GM23338 (cell line): ENCODE results near the gene CFAP77. TPM values are rescaled to one million over a fixed set of nuclear protein-coding genes. Genes with fewer than 3 reads are reported as not detected.

Source experiments
- ATAC-seq: fragments of 200-7000 bp; cut with Tn5 transposase; 3 replicates; pipeline ENCODE4 v1.9.1; 2020
- DNase-seq: peaks from one replicate; pipeline ENCODE4 v3.0.0-alpha.2; 2015; ENCODE audit warnings: low spot score
- H2AFZ ChIP-seq: fragments of 200-600 bp; sonication (generic); 2 replicates; pipeline ENCODE4 v1.8.0; 2016; ENCODE audit warnings: antibody characterized with exemption, mild to moderate bottlenecking, moderate library complexity
- H3F3A ChIP-seq: fragments of 200-600 bp; sonication (generic); replicated peaks from 2 replicates; pipeline ENCODE4 v1.8.0; 2017; ENCODE audit warnings: antibody characterized with exemption, mixed run types, low read depth
- H3K27ac ChIP-seq: fragments of 200-600 bp; sonication (generic); 2 replicates; pipeline ENCODE4 v1.6.1; 2016; ENCODE audit warnings: low read depth
- H3K27me3 ChIP-seq: fragments of 200-600 bp; sonication (generic); 2 replicates; pipeline ENCODE4 v1.8.0; 2016; ENCODE audit warnings: mild to moderate bottlenecking, mixed run types, moderate library complexity; ENCODE audit not compliant: insufficient read depth
- H3K36me3 ChIP-seq: fragments of 200-600 bp; sonication (generic); 2 replicates; pipeline ENCODE4 v1.8.0; 2016; ENCODE audit warnings: mild to moderate bottlenecking; ENCODE audit not compliant: insufficient read depth
- H3K4me1 ChIP-seq: fragments of 200-600 bp; sonication (generic); 2 replicates; pipeline ENCODE4 v1.8.0; 2016; ENCODE audit warnings: mild to moderate bottlenecking, moderate library complexity; ENCODE audit not compliant: insufficient read depth
- H3K4me2 ChIP-seq: fragments of 200-600 bp; sonication (generic); 2 replicates; pipeline ENCODE4 v1.7.1; 2017; ENCODE audit warnings: mixed run types
- H3K4me3 ChIP-seq: fragments of 200-600 bp; sonication (generic); 2 replicates; pipeline ENCODE4 v1.6.1; 2016; ENCODE audit warnings: mixed run types
- H3K79me2 ChIP-seq: fragments of 200-600 bp; sonication (generic); replicated peaks from 2 replicates; pipeline ENCODE4 v1.8.0; 2017; ENCODE audit warnings: mild to moderate bottlenecking; ENCODE audit not compliant: insufficient read depth
- H3K9me2 ChIP-seq: fragments of 200-600 bp; sonication (generic); 2 replicates; pipeline ENCODE4 v1.8.0; 2017; ENCODE audit not compliant: insufficient read depth
- H4K20me1 ChIP-seq: fragments of 200-600 bp; sonication (generic); replicated peaks from 2 replicates; pipeline ENCODE4 v1.8.0; 2017; ENCODE audit warnings: mild to moderate bottlenecking; ENCODE audit not compliant: insufficient read depth
- H3K27ac Mint-ChIP-seq: 2 replicates; pipeline ENCODE4 v1.8.0; 2020; ENCODE audit warnings: inconsistent platforms, mild to moderate bottlenecking, moderate library complexity, mixed read lengths
- H3K27me3 Mint-ChIP-seq: 3 replicates; pipeline ENCODE4 v1.8.0; 2022; ENCODE audit warnings: low read depth, mild to moderate bottlenecking, moderate library complexity, mixed read lengths, inconsistent platforms; ENCODE audit not compliant: insufficient read depth, poor library complexity
- H3K36me3 Mint-ChIP-seq: 3 replicates; pipeline ENCODE4 v1.8.0; 2021; ENCODE audit warnings: low read depth, mild to moderate bottlenecking, inconsistent platforms, moderate library complexity, mixed read lengths
- H3K4me1 Mint-ChIP-seq: 3 replicates; pipeline ENCODE4 v1.8.0; 2020; ENCODE audit warnings: mild to moderate bottlenecking, inconsistent platforms, mixed read lengths
- H3K4me3 Mint-ChIP-seq: 3 replicates; pipeline ENCODE4 v1.8.0; 2021; ENCODE audit warnings: moderate library complexity, mild to moderate bottlenecking, inconsistent platforms, mixed read lengths
- H3K9me3 Mint-ChIP-seq: 3 replicates; pipeline ENCODE4 v1.8.0; 2020; ENCODE audit warnings: moderate library complexity, mild to moderate bottlenecking, inconsistent platforms, mixed read lengths
- CREB1 ChIP-seq: fragments of 250-450 bp; sonication (Bioruptor Pico); IDR thresholded peaks from 2 replicates; pipeline ENCODE4 v1.5.0; 2020; ENCODE audit warnings: low read depth, mild to moderate bottlenecking, moderate library complexity
- EZH2 ChIP-seq: fragments of 200-600 bp; sonication (generic); IDR thresholded peaks from one replicate; pipeline ENCODE4 v1.8.0; 2017; ENCODE audit warnings: antibody characterized with exemption, mild to moderate bottlenecking, low read depth; ENCODE audit not compliant: unreplicated experiment
- EZH2phosphoT487 ChIP-seq: fragments of 200-600 bp; sonication (generic); IDR thresholded peaks from one replicate; pipeline ENCODE4 v1.8.1; 2018; ENCODE audit warnings: antibody characterized with exemption; ENCODE audit not compliant: unreplicated experiment
- NANOG ChIP-seq: IDR thresholded peaks from 2 replicates; pipeline ENCODE4 v1.6.1; 2016; ENCODE audit warnings: antibody characterized with exemption, borderline replicate concordance
- REST ChIP-seq: IDR thresholded peaks from one replicate; pipeline ENCODE4 v1.6.1; 2018; ENCODE audit warnings: antibody characterized with exemption; ENCODE audit not compliant: unreplicated experiment
- STAT1 ChIP-seq: IDR thresholded peaks from one replicate; pipeline ENCODE4 v1.6.1; 2016; ENCODE audit warnings: antibody characterized with exemption; ENCODE audit not compliant: unreplicated experiment
- ZNF114 ChIP-seq: fragments of 250-450 bp; sonication (Bioruptor Pico); IDR thresholded peaks from 2 replicates; pipeline ENCODE4 v1.5.0; 2020; ENCODE audit warnings: mild to moderate bottlenecking, moderate library complexity
- ZNF331 ChIP-seq: fragments of 250-450 bp; sonication (Bioruptor Pico); IDR thresholded peaks from 2 replicates; pipeline ENCODE4 v1.5.0; 2020; ENCODE audit warnings: low read depth, mild to moderate bottlenecking, moderate library complexity
- polyA plus RNA-seq: library from polyadenylated mRNA; unstranded; fragments of >200 nt; fragmentation: Nextera tagmentation; extraction: Ambion mirVana; gene quantifications from 2 replicates; pipeline ENCODE4 v1.2.1, GENCODE V29; 2016
- total RNA-seq: library from RNA; depleted of rRNA; stranded (reverse); fragments of >200 nt; shearing (Covaris generic); gene quantifications from 2 replicates; pipeline ENCODE4 v1.2.3, GENCODE V29; 2014
- TF ChIP-seq, protein P1 (sequence below): fragments of 250-450 bp; sonication (Bioruptor Pico); IDR thresholded peaks from 2 replicates; pipeline ENCODE4 v1.5.0; 2020; ENCODE audit warnings: mild to moderate bottlenecking, moderate library complexity
- TF ChIP-seq, protein P2 (sequence below), 2 experiments: fragments of 200-600 bp in 1 of 2; sonication (generic) in 1 of 2; conservative IDR thresholded peaks; 2 replicates each; pipeline versions ENCODE4 v1.5.1 to v1.6.1; 2016 to 2017; ENCODE audit warnings: antibody characterized with exemption in 2 of 2, low read depth in 2 of 2, mild to moderate bottlenecking in 2 of 2, moderate library complexity in 1 of 2

The CFAP77 gene
- total and polyA plus RNA-seq, 2 experiments from 2014 or later: 0.97 to 1.3 TPM

GRCh38 chr9:132387133-132387532 lies 22.9 kb upstream of the CFAP77 start:
- H4K20me1 ChIP-seq: peaks cover 4% of the 10 kb centered on the region; the same call in 1 of the 2 replicates
- no peaks in the 10 kb centered on the region for H3K4me1 ChIP-seq
- no peak overlapping the region for H3K4me3 ChIP-seq
- Mint-ChIP-seq H3K36me3 (peaks cover 85% of the 10 kb centered on the region), H3K4me1 (no peaks in the 10 kb centered on the region), H3K27me3 (no peaks in the 10 kb centered on the region), H3K9me3 (no peaks in the 10 kb centered on the region), H3K27ac (no peak overlapping the region), H3K4me3 (no peak overlapping the region)
- H3K27ac ChIP-seq: no peak overlapping the region
- TF ChIP-seq CREB1 (CRISPR knock-in tag): no peak
- TF ChIP-seq, protein P1, sequence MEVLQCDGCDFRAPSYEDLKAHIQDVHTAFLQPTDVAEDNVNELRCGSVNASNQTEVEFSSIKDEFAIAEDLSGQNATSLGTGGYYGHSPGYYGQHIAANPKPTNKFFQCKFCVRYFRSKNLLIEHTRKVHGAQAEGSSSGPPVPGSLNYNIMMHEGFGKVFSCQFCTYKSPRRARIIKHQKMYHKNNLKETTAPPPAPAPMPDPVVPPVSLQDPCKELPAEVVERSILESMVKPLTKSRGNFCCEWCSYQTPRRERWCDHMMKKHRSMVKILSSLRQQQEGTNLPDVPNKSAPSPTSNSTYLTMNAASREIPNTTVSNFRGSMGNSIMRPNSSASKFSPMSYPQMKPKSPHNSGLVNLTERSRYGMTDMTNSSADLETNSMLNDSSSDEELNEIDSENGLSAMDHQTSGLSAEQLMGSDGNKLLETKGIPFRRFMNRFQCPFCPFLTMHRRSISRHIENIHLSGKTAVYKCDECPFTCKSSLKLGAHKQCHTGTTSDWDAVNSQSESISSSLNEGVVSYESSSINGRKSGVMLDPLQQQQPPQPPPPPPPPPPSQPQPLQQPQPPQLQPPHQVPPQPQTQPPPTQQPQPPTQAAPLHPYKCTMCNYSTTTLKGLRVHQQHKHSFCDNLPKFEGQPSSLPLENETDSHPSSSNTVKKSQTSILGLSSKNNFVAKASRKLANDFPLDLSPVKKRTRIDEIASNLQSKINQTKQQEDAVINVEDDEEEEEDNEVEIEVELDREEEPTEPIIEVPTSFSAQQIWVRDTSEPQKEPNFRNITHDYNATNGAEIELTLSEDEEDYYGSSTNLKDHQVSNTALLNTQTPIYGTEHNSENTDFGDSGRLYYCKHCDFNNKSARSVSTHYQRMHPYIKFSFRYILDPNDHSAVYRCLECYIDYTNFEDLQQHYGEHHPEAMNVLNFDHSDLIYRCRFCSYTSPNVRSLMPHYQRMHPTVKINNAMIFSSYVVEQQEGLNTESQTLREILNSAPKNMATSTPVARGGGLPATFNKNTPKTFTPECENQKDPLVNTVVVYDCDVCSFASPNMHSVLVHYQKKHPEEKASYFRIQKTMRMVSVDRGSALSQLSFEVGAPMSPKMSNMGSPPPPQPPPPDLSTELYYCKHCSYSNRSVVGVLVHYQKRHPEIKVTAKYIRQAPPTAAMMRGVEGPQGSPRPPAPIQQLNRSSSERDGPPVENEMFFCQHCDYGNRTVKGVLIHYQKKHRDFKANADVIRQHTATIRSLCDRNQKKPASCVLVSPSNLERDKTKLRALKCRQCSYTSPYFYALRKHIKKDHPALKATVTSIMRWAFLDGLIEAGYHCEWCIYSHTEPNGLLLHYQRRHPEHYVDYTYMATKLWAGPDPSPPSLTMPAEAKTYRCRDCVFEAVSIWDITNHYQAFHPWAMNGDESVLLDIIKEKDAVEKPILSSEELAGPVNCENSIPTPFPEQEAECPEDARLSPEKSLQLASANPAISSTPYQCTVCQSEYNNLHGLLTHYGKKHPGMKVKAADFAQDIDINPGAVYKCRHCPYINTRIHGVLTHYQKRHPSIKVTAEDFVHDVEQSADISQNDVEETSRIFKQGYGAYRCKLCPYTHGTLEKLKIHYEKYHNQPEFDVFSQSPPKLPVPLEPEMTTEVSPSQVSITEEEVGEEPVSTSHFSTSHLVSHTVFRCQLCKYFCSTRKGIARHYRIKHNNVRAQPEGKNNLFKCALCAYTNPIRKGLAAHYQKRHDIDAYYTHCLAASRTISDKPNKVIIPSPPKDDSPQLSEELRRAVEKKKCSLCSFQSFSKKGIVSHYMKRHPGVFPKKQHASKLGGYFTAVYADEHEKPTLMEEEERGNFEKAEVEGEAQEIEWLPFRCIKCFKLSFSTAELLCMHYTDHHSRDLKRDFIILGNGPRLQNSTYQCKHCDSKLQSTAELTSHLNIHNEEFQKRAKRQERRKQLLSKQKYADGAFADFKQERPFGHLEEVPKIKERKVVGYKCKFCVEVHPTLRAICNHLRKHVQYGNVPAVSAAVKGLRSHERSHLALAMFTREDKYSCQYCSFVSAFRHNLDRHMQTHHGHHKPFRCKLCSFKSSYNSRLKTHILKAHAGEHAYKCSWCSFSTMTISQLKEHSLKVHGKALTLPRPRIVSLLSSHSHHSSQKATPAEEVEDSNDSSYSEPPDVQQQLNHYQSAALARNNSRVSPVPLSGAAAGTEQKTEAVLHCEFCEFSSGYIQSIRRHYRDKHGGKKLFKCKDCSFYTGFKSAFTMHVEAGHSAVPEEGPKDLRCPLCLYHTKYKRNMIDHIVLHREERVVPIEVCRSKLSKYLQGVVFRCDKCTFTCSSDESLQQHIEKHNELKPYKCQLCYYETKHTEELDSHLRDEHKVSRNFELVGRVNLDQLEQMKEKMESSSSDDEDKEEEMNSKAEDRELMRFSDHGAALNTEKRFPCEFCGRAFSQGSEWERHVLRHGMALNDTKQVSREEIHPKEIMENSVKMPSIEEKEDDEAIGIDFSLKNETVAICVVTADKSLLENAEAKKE (CRISPR knock-in tag): no peak
- ATAC-seq (no peak), DNase-seq (no peak)
- H2AFZ ChIP-seq: no peak overlapping the region
- no peak overlapping the region for H3K4me2 ChIP-seq
- peaks cover 47% of the 10 kb centered on the region for H3K36me3 ChIP-seq
- H3F3A ChIP-seq: no peaks in the 10 kb centered on the region
- no peaks in the 10 kb centered on the region for H3K27me3 ChIP-seq
- H3K9me2 ChIP-seq: no peaks in the 10 kb centered on the region
- H3K79me2 ChIP-seq: no peaks in the 10 kb centered on the region

GRCh38 chr9:132390966-132391365 lies 19.0 kb upstream of the CFAP77 start:
- peaks cover 8% of the 10 kb centered on the region; the same call in 1 of the 2 replicates for H3K79me2 ChIP-seq
- H3K36me3 ChIP-seq: peaks cover 71% of the 10 kb centered on the region
- peaks cover 6% of the 10 kb centered on the region for H4K20me1 ChIP-seq
- no peak overlapping the region for H3K4me3 ChIP-seq
- H3K9me3 Mint-ChIP-seq: no peaks in the 10 kb centered on the region
- H3K4me1 Mint-ChIP-seq: no peaks in the 10 kb centered on the region
- H3K27me3 Mint-ChIP-seq: peaks cover 2% of the 10 kb centered on the region
- H2AFZ ChIP-seq: no peak overlapping the region
- no peak overlapping the region for H3K4me3 Mint-ChIP-seq
- no peak for DNase-seq
- H3F3A ChIP-seq: no peaks in the 10 kb centered on the region
- H3K9me2 ChIP-seq: no peaks in the 10 kb centered on the region
- H3K36me3 Mint-ChIP-seq: peaks cover 92% of the 10 kb centered on the region
- no peak overlapping the region for H3K27ac Mint-ChIP-seq
- H3K27ac ChIP-seq: no peak overlapping the region
- ATAC-seq: no peak
- no peak overlapping the region for H3K4me2 ChIP-seq
- H3K27me3 ChIP-seq: no peaks in the 10 kb centered on the region
- no peaks in the 10 kb centered on the region for H3K4me1 ChIP-seq
- no peak for TF ChIP-seq EZH2phosphoT487
- no peak for TF ChIP-seq ZNF331 (CRISPR knock-in tag)
- no peak for TF ChIP-seq NANOG
- TF ChIP-seq EZH2: no peak
- TF ChIP-seq CREB1 (CRISPR knock-in tag): no peak
- TF ChIP-seq REST: no peak
- TF ChIP-seq, protein P2, sequence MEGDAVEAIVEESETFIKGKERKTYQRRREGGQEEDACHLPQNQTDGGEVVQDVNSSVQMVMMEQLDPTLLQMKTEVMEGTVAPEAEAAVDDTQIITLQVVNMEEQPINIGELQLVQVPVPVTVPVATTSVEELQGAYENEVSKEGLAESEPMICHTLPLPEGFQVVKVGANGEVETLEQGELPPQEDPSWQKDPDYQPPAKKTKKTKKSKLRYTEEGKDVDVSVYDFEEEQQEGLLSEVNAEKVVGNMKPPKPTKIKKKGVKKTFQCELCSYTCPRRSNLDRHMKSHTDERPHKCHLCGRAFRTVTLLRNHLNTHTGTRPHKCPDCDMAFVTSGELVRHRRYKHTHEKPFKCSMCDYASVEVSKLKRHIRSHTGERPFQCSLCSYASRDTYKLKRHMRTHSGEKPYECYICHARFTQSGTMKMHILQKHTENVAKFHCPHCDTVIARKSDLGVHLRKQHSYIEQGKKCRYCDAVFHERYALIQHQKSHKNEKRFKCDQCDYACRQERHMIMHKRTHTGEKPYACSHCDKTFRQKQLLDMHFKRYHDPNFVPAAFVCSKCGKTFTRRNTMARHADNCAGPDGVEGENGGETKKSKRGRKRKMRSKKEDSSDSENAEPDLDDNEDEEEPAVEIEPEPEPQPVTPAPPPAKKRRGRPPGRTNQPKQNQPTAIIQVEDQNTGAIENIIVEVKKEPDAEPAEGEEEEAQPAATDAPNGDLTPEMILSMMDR (conservative IDR thresholded peaks at IDR 0.05; ENCODE audit: low read depth in 2 of 2): no peak
- no peak for TF ChIP-seq ZNF114 (CRISPR knock-in tag)
- no peak for TF ChIP-seq STAT1
